ENCODE results near the gene GTF2IRD2. TPM values are rescaled to one million over a fixed set of nuclear protein-coding genes. Genes with fewer than 3 reads are reported as not detected.
"Not testable (repeated sequence)": the region's sequence is repeated elsewhere in the genome, so short reads cannot be mapped to it uniquely, and the experiment has no call there.

Gene GTF2IRD2
- total and polyA plus RNA-seq, 2 of the 8 experiments (the other 6 are each of a cell fraction or from before 2014, with no cell fraction given): 4.1 to 4.3 TPM

DNA sequence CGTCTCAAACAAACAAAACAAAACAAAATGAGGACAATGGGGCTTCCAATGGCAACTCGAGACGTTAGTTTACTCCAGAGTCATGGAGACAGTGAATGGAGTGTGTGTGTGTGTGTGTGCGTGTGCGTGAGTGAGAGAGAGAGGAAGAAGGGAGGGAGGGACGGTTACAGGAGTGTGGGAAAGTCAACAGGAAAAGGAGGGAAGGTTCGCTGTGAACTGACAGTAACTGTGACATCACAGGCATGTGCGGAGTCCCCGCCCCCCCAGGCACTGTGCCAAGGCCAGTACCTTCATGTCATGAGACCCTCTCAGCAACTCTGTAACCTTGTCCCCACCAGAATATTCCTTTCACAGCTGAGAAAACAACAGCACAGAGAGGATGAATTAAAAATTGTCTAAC is 30.7 kb upstream of the GTF2IRD2 start:
- POLR2A ChIA-PET (ENCODE audit: partially characterized antibody): not testable (repeated sequence)

DNA sequence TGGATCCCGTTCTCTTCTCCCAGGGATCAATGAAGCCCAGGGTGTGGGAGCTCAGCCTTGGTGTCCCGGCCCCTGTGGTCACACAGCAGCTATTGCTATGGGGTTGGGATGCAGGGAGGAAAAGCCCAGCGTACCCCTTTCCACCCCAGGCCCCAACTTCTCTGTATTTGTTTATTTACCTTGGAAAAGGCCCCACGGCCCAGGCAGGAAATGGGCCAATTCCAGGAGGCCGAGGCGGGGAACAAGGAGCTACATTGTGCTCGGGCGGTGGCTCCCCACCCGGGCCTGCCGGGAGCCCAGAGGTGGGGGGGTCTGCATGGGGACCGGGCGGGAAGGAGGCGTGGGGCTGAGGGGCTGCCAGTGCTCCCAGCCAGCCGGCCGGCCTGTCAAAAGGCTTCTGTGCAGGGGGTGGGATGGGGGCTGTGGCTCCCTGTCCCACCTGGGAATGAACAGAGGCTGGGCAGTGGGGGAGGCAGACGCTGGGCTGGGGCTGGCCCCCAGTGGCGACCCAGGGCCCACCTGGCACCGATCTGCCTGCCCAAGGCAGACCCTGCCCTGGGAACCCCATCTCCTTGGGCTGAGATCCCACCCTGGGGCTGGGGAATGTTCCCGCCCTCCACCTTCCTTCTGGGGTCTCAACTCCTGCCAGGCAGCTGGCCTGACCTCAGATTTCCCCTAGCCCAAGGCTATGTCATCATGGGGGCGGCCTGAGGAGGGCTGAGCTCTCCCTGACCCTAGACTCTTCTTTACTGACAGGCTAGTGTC is 23.5 kb upstream of the GTF2IRD2 start:
- H3K4me2 ChIP-seq (ENCODE audit: insufficient read depth in 1 of 2, low read depth in 2 of 2, low read length in 2 of 2); H4K8ac ChIP-seq (ENCODE audit: extremely low read depth, insufficient read depth, low read length); H3K79me1 ChIP-seq (ENCODE audit: low read depth, low read length); H2BK12ac ChIP-seq (ENCODE audit: low read depth, low read length); H3K56ac ChIP-seq (replicated peaks; ENCODE audit: insufficient read length, low read depth, low read length); H3K14ac ChIP-seq (ENCODE audit: insufficient read length); H3K4me1 ChIP-seq (replicated peaks in 1 of 4; ENCODE audit: control insufficient read depth in 3 of 4, insufficient read depth in 4 of 4, low read length in 3 of 4); H3K23me2 ChIP-seq (ENCODE audit: low read depth, low read length); CTCF ChIA-PET (ENCODE audit: partially characterized antibody); DNase-seq (ENCODE audit: low read depth in 1 of 2, low spot score in 2 of 2); H3K9ac ChIP-seq (replicated peaks in 1 of 4; ENCODE audit: extremely low read depth in 1 of 4, low read depth in 3 of 4, low read length in 3 of 4); H3K27me3 ChIP-seq (replicated peaks in 1 of 4; ENCODE audit: control insufficient read depth in 3 of 4, extremely low read depth in 1 of 4, insufficient read depth in 3 of 4, low read length in 3 of 4); H3K79me2 ChIP-seq (ENCODE audit: control insufficient read depth in 1 of 2, insufficient read depth in 2 of 2, low read length in 2 of 2); H4K91ac ChIP-seq (replicated peaks; ENCODE audit: insufficient read length, low read length); H2BK120ac ChIP-seq (replicated peaks; ENCODE audit: low read depth, low read length); H4K5ac ChIP-seq (ENCODE audit: insufficient read length, low read depth, low read length); H3K4ac ChIP-seq (replicated peaks; ENCODE audit: insufficient read length, low read depth, low read length); POLR2A ChIA-PET (ENCODE audit: partially characterized antibody); H3K4me3 ChIP-seq (ENCODE audit: extremely low read depth in 1 of 4, insufficient read depth in 2 of 4, low read depth in 3 of 4, low read length in 4 of 4); H3K23ac ChIP-seq (ENCODE audit: insufficient read length); H2BK15ac ChIP-seq (ENCODE audit: low read length); H3K9me3 ChIP-seq (ENCODE audit: insufficient read depth in 2 of 2, low read depth in 1 of 2, low read length in 1 of 2); H2AFZ ChIP-seq (ENCODE audit: low read length); FAIRE-seq; H2AK5ac ChIP-seq (ENCODE audit: low read depth, low read length); H3K18ac ChIP-seq (ENCODE audit: extremely low read depth, low read length); H3K36me3 ChIP-seq (ENCODE audit: control insufficient read depth in 2 of 4, insufficient read depth in 4 of 4, low read length in 3 of 4); H2BK5ac ChIP-seq (ENCODE audit: low read depth, low read length); H3K27ac ChIP-seq (ENCODE audit: low read depth, low read length); H2BK20ac ChIP-seq (ENCODE audit: low read length); H4K20me1 ChIP-seq (replicated peaks in 1 of 2; ENCODE audit: control insufficient read depth in 1 of 2, insufficient read depth in 2 of 2, low read length in 2 of 2): not testable (repeated sequence)
- 89% methylated on average over 6 of the region's 20 CpGs; no CpG with 5 or more reads in 1 of the 2 experiments for WGBS, 2 experiments (ENCODE audit: extremely low coverage in 1 of 2, insufficient coverage in 1 of 2, insufficient read length in 1 of 2, insufficient replicate concordance in 2 of 2, low coverage in 1 of 2, low lambda C conversion rate in 2 of 2, missing lambda C conversion rate in 1 of 2)

More for the DNA sequence above, 30.7 kb upstream of the GTF2IRD2 start:
- FAIRE-seq; H3K27ac ChIP-seq (ENCODE audit: low read depth, low read length); H2BK20ac ChIP-seq (ENCODE audit: low read length); H2AK5ac ChIP-seq (ENCODE audit: low read depth, low read length); H3K23ac ChIP-seq (ENCODE audit: insufficient read length); H4K5ac ChIP-seq (ENCODE audit: insufficient read length, low read depth, low read length); H3K36me3 ChIP-seq (ENCODE audit: control insufficient read depth in 2 of 4, insufficient read depth in 4 of 4, low read length in 3 of 4); H3K4me3 ChIP-seq (ENCODE audit: extremely low read depth in 1 of 4, insufficient read depth in 2 of 4, low read depth in 3 of 4, low read length in 4 of 4); H3K9ac ChIP-seq (replicated peaks in 1 of 4; ENCODE audit: extremely low read depth in 1 of 4, low read depth in 3 of 4, low read length in 3 of 4); H2AFZ ChIP-seq (ENCODE audit: low read length); CTCF ChIA-PET (ENCODE audit: partially characterized antibody); H3K23me2 ChIP-seq (ENCODE audit: low read depth, low read length); H3K79me2 ChIP-seq (ENCODE audit: control insufficient read depth in 1 of 2, insufficient read depth in 2 of 2, low read length in 2 of 2); H3K79me1 ChIP-seq (ENCODE audit: low read depth, low read length); H3K56ac ChIP-seq (replicated peaks; ENCODE audit: insufficient read length, low read depth, low read length); H3K14ac ChIP-seq (ENCODE audit: insufficient read length); H3K4me2 ChIP-seq (ENCODE audit: insufficient read depth in 1 of 2, low read depth in 2 of 2, low read length in 2 of 2); H3K18ac ChIP-seq (ENCODE audit: extremely low read depth, low read length); H2BK120ac ChIP-seq (replicated peaks; ENCODE audit: low read depth, low read length); H3K27me3 ChIP-seq (replicated peaks in 1 of 4; ENCODE audit: control insufficient read depth in 3 of 4, extremely low read depth in 1 of 4, insufficient read depth in 3 of 4, low read length in 3 of 4); DNase-seq (ENCODE audit: low read depth in 1 of 2, low spot score in 2 of 2); H4K20me1 ChIP-seq (replicated peaks in 1 of 2; ENCODE audit: control insufficient read depth in 1 of 2, insufficient read depth in 2 of 2, low read length in 2 of 2); H3K4ac ChIP-seq (replicated peaks; ENCODE audit: insufficient read length, low read depth, low read length); H2BK12ac ChIP-seq (ENCODE audit: low read depth, low read length); H2BK5ac ChIP-seq (ENCODE audit: low read depth, low read length); H3K9me3 ChIP-seq (ENCODE audit: insufficient read depth in 2 of 2, low read depth in 1 of 2, low read length in 1 of 2); H4K8ac ChIP-seq (ENCODE audit: extremely low read depth, insufficient read depth, low read length); H2BK15ac ChIP-seq (ENCODE audit: low read length); H3K4me1 ChIP-seq (replicated peaks in 1 of 4; ENCODE audit: control insufficient read depth in 3 of 4, insufficient read depth in 4 of 4, low read length in 3 of 4); H4K91ac ChIP-seq (replicated peaks; ENCODE audit: insufficient read length, low read length): not testable (repeated sequence)
- WGBS, 2 experiments (ENCODE audit: extremely low coverage in 1 of 2, insufficient coverage in 1 of 2, insufficient read length in 1 of 2, insufficient replicate concordance in 2 of 2, low coverage in 1 of 2, low lambda C conversion rate in 2 of 2, missing lambda C conversion rate in 1 of 2): no CpG with 5 or more reads among the region's 9 CpGs
